ENCODE results near the gene LRFN5.

The LRFN5 gene

DNA sequence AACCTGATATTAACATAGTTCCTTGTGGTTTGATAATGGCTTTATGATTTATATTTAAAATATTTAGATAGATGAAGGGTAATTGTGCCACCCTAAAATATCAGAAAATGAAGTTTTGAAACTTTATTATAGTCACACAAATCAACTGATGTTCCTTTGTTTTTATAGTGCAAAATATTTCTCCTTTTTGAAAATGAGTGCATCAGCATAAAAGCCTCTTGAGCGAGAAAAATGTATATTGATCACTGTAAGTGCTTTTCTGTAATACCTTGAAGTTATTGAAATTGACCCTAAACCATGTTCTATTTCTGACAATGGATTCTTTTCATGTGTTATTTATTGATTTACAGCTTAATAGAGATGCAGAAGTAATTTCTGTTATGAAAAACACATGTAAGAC, 35.0 kb downstream of the LRFN5 start:
- Histone ChIP-seq H3K9ac (ENCODE audit: low read length) (no peak overlapping the region), H4K20me1 (ENCODE audit: insufficient read depth, low read length) (no peaks in the 10 kb centered on the region), H3K4me1 (ENCODE audit: low read length) (no peaks in the 10 kb centered on the region), H3K79me2 (ENCODE audit: low read length) (no peaks in the 10 kb centered on the region), H3K27me3 (replicated peaks; ENCODE audit: insufficient read depth, low read length) (no peaks in the 10 kb centered on the region), H3K4me3 (ENCODE audit: low read length) (no peak overlapping the region), H3K36me3 (replicated peaks; ENCODE audit: insufficient read depth, low read length) (no peaks in the 10 kb centered on the region), H3K4me2 (ENCODE audit: low read depth, low read length) (no peak overlapping the region), H3K9me2 (replicated peaks; ENCODE audit: insufficient read depth, low read length) (no peaks in the 10 kb centered on the region), H2AFZ (ENCODE audit: low read length) (no peak overlapping the region), H3K9me3 (replicated peaks; ENCODE audit: insufficient read depth, low read length) (no peaks in the 10 kb centered on the region), H3K27ac (ENCODE audit: low read length) (no peak overlapping the region), H3F3A (ENCODE audit: insufficient read depth, low read length) (no peaks in the 10 kb centered on the region)
- DNase-seq, result no peak
- TF ChIP-seq EZH2phosphoT487 (IDR thresholded peaks at IDR 0.05; ENCODE audit: low read length), result no peak
- TF ChIP-seq, protein P1, sequence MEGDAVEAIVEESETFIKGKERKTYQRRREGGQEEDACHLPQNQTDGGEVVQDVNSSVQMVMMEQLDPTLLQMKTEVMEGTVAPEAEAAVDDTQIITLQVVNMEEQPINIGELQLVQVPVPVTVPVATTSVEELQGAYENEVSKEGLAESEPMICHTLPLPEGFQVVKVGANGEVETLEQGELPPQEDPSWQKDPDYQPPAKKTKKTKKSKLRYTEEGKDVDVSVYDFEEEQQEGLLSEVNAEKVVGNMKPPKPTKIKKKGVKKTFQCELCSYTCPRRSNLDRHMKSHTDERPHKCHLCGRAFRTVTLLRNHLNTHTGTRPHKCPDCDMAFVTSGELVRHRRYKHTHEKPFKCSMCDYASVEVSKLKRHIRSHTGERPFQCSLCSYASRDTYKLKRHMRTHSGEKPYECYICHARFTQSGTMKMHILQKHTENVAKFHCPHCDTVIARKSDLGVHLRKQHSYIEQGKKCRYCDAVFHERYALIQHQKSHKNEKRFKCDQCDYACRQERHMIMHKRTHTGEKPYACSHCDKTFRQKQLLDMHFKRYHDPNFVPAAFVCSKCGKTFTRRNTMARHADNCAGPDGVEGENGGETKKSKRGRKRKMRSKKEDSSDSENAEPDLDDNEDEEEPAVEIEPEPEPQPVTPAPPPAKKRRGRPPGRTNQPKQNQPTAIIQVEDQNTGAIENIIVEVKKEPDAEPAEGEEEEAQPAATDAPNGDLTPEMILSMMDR (IDR thresholded peaks at IDR 0.05; ENCODE audit: low read length), result no peak
- no peak for TF ChIP-seq EZH2 (optimal IDR thresholded peaks at IDR 0.05; ENCODE audit: low read depth, low read length)

DNA sequence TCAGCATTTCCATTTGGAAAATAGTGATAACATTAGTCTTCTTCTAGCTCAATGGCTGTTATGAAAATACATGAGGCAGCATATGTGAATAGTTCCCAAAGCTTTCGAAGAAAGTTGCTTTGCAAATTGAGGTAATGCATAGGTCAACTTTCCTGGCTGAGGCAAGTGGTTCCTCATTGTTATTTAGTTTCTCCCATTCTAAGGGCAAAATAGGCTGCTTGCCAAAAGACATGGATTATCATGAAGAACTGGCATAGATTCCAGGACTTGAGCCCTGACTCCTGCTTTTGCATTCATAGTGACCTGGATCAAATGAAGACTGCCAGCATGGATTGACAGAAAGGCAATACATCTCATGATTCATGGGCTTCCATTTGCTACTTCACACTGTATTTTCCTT, 35.7 kb downstream of the LRFN5 start:
- H3K4me3 ChIP-seq (ENCODE audit: low read length), result no peak overlapping the region
- no peak overlapping the region for H3K27ac ChIP-seq (ENCODE audit: low read length)
- no peaks in the 10 kb centered on the region for H3K27me3 ChIP-seq (replicated peaks; ENCODE audit: insufficient read depth, low read length)

DNA sequence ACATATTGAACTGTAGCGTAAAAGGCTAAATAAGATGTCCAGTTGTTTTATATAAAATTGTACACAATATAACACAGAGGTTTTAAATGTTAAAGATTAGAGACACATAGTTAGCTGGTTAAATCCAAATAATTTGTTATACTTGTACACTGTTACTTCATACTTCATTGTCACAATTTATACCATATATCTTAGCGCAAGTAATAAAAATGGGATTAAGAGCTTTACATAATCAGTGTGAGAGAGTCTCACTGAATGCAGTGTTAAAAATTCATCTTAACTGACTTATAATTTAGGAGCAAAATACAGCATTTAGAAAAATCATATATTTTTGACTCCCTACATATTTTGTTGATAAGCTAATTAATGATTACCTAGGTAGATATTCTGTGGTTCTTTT, 36.1 kb downstream of the LRFN5 start:
- H3K36me3 ChIP-seq (replicated peaks; ENCODE audit: insufficient read depth, low read length), result no peaks in the 10 kb centered on the region
- H3K4me2 ChIP-seq (ENCODE audit: low read depth, low read length), result no peak overlapping the region
- H3K27me3 ChIP-seq (replicated peaks; ENCODE audit: insufficient read depth, low read length), result no peaks in the 10 kb centered on the region
- DNase-seq, result no peak
- TF ChIP-seq EZH2phosphoT487 (IDR thresholded peaks at IDR 0.05; ENCODE audit: low read length), result no peak
- TF ChIP-seq, protein P1 (IDR thresholded peaks at IDR 0.05; ENCODE audit: low read length), result no peak
- TF ChIP-seq EZH2 (optimal IDR thresholded peaks at IDR 0.05; ENCODE audit: low read depth, low read length), result no peak
- no peaks in the 10 kb centered on the region for H3K4me1 ChIP-seq (ENCODE audit: low read length)
- H4K20me1 ChIP-seq (ENCODE audit: insufficient read depth, low read length), result no peaks in the 10 kb centered on the region
- H3K27ac ChIP-seq (ENCODE audit: low read length), result no peak overlapping the region
- H3K9ac ChIP-seq (ENCODE audit: low read length), result no peak overlapping the region
- H2AFZ ChIP-seq (ENCODE audit: low read length), result no peak overlapping the region
- no peak overlapping the region for H3K4me3 ChIP-seq (ENCODE audit: low read length)
- H3K9me3 ChIP-seq (replicated peaks; ENCODE audit: insufficient read depth, low read length), result no peaks in the 10 kb centered on the region
- H3K79me2 ChIP-seq (ENCODE audit: low read length), result no peaks in the 10 kb centered on the region
- no peaks in the 10 kb centered on the region for H3K9me2 ChIP-seq (replicated peaks; ENCODE audit: insufficient read depth, low read length)
- no peaks in the 10 kb centered on the region for H3F3A ChIP-seq (ENCODE audit: insufficient read depth, low read length)

More for the DNA sequence above, 35.7 kb downstream of the LRFN5 start:
- Histone ChIP-seq H2AFZ (ENCODE audit: low read length) (no peak overlapping the region), H4K20me1 (ENCODE audit: insufficient read depth, low read length) (no peaks in the 10 kb centered on the region), H3F3A (ENCODE audit: insufficient read depth, low read length) (no peaks in the 10 kb centered on the region), H3K4me1 (ENCODE audit: low read length) (no peaks in the 10 kb centered on the region), H3K4me2 (ENCODE audit: low read depth, low read length) (no peak overlapping the region), H3K36me3 (replicated peaks; ENCODE audit: insufficient read depth, low read length) (no peaks in the 10 kb centered on the region), H3K9me3 (replicated peaks; ENCODE audit: insufficient read depth, low read length) (no peaks in the 10 kb centered on the region), H3K79me2 (ENCODE audit: low read length) (no peaks in the 10 kb centered on the region), H3K9me2 (replicated peaks; ENCODE audit: insufficient read depth, low read length) (no peaks in the 10 kb centered on the region), H3K9ac (ENCODE audit: low read length) (no peak overlapping the region)
- TF ChIP-seq EZH2 (optimal IDR thresholded peaks at IDR 0.05; ENCODE audit: low read depth, low read length), result no peak
- TF ChIP-seq, protein P1 (IDR thresholded peaks at IDR 0.05; ENCODE audit: low read length), result no peak
- TF ChIP-seq EZH2phosphoT487 (IDR thresholded peaks at IDR 0.05; ENCODE audit: low read length), result no peak
- DNase-seq, result no peak

Measured in MM.1S (cell line).